Activated naive CD8-positive, alpha-beta T cell treated with anti-CD3 and anti-CD28 coated beads, Interleukin-2, amount 10 ng/mL, durations not matched to agents 7 days and 5 days (primary cell): ENCODE data around the gene NIN. TPM values are rescaled to one million over a fixed set of nuclear protein-coding genes. Genes with fewer than 3 reads are reported as not detected.

Source experiments
- ATAC-seq: fragments of 150-1000 bp; cut with Tn5 transposase; one replicate; pipeline ENCODE4 v1.10.0; 2021; ENCODE audit warnings: low read depth, moderate library complexity
- POLR2A ChIA-PET: fragments of 350-600 bp; sonication (Branson Sonifier 250); formaldehyde crosslinking; loops from one replicate; lab custom pipeline; 2021; ENCODE audit warnings: antibody characterized with exemption; lab: Charles Lee
- DNase-seq: peaks from one replicate; pipeline ENCODE4 v3.0.0; 2021
- H3K27ac Mint-ChIP-seq: one replicate; pipeline ENCODE4 v1.8.0; 2022; ENCODE audit warnings: mild to moderate bottlenecking, mixed read lengths
- H3K27me3 Mint-ChIP-seq: one replicate; pipeline ENCODE4 v1.8.0; 2022; ENCODE audit warnings: mild to moderate bottlenecking, moderate library complexity, mixed read lengths
- H3K36me3 Mint-ChIP-seq: one replicate; pipeline ENCODE4 v1.8.0; 2021; ENCODE audit warnings: mild to moderate bottlenecking, mixed read lengths
- H3K4me1 Mint-ChIP-seq: one replicate; pipeline ENCODE4 v1.8.0; 2021; ENCODE audit warnings: mixed read lengths
- H3K4me3 Mint-ChIP-seq: one replicate; pipeline ENCODE4 v1.8.0; 2022; ENCODE audit warnings: mild to moderate bottlenecking, moderate library complexity, mixed read lengths
- H3K9me3 Mint-ChIP-seq: one replicate; pipeline ENCODE4 v1.8.0; 2021; ENCODE audit warnings: mixed read lengths
- total RNA-seq, 2 experiments: library from RNA; stranded (reverse); gene quantifications; one replicate each; pipeline ENCODE4 v1.2.3, GENCODE V29; 2021

NIN gene
- total RNA-seq, 2 experiments from 2014 or later = 106 to 113 TPM

DNA sequence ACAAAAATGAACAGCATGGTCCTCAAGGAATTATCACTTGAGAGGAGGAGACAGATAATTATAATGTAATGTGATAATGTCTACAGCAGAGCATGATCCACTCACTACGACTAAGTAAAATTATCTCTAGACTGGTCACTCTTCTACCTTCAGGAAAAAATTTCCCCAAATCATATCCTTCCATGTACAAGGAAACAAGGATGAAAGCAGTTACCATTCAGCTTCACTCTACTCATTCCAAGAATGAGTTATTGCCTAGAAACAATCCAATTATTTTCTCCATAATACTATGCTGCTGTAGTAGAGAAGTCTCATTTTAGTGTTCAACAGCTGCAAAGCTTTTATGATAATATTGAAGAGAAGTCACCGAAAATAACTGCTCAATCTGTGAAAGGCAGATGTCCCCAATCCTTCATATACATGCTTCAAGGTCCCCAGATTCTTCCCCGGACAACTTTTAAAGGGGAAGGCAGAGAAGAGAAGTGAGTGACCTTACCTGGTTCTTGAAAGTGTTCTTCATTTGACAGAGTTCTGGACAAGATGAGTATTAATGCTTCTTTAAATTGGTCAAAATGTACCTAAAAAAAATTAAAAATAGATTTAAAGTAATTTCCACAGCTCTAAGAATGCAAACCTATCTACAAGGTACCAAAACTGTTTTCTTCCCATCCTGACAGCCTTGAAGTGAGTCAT lies 24.6 kb downstream of the NIN start:
- H3K4me3 Mint-ChIP-seq = no peak overlapping the region
- H3K27me3 Mint-ChIP-seq = no peaks in the 10 kb centered on the region
- H3K36me3 Mint-ChIP-seq = peaks cover 25% of the 10 kb centered on the region
- no peaks in the 10 kb centered on the region for H3K9me3 Mint-ChIP-seq
- peaks cover 8% of the 10 kb centered on the region for H3K4me1 Mint-ChIP-seq
- ATAC-seq (no peak), DNase-seq (no peak)
- no peak overlapping the region for H3K27ac Mint-ChIP-seq
- POLR2A ChIA-PET = no interaction called here

DNA sequence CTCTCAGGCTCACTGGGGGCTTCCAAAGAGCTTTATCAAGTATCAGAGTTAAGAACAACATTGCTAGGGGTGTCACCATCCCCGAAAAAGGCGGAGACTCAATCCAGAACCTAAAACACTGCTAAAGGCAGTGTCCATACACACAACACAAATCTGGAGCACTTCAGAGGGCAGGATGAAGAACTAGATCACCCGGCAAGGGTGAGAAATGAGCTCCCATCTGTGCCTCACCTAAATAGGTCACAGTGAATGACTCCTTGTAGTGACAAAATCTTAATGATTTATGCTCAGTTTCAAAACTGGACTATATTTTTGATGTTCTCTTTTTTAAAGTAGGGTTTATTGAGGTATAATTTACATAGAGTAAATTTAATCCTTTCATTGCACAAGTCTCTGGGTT lies 25.6 kb downstream of the NIN start:
- Mint-ChIP-seq H3K9me3 (no peaks in the 10 kb centered on the region), H3K27me3 (no peaks in the 10 kb centered on the region), H3K4me3 (no peak overlapping the region), H3K27ac (no peak overlapping the region), H3K4me1 (peaks cover 8% of the 10 kb centered on the region), H3K36me3 (peaks cover 25% of the 10 kb centered on the region)
- ATAC-seq (no peak), DNase-seq (no peak)
- POLR2A ChIA-PET = no interaction called here

DNA sequence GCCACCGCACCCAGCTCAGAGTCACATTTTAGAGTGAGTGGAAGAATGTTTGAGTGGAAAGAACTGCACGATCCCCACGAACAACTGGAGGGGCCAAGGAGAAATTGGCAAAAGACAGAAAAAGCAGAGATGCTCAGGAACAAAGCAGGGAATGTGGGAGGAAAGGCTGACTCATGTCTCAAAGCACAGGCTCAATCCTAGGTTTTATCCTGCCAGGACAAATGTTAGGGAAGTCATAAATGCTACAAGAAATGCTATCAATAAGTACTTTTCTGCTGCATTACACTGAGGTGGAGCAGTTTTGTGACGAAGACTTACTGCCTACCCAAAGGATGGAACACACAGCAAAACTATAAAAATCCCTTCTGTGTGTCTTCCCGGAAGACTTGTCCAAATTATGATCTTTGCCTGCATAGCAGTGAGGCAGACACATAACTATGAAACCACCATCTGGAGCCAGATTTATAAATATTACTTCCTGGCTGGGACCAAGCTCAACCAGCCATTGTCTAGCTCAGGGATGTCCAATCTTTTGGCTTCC lies 26.7 kb downstream of the NIN start:
- H3K9me3 Mint-ChIP-seq = no peaks in the 10 kb centered on the region
- peaks cover 19% of the 10 kb centered on the region for H3K36me3 Mint-ChIP-seq
- POLR2A ChIA-PET = no interaction called here
- no peak overlapping the region for H3K27ac Mint-ChIP-seq
- peaks cover 8% of the 10 kb centered on the region for H3K4me1 Mint-ChIP-seq
- ATAC-seq (no peak), DNase-seq (no peak)
- no peaks in the 10 kb centered on the region for H3K27me3 Mint-ChIP-seq
- H3K4me3 Mint-ChIP-seq = no peak overlapping the region

DNA sequence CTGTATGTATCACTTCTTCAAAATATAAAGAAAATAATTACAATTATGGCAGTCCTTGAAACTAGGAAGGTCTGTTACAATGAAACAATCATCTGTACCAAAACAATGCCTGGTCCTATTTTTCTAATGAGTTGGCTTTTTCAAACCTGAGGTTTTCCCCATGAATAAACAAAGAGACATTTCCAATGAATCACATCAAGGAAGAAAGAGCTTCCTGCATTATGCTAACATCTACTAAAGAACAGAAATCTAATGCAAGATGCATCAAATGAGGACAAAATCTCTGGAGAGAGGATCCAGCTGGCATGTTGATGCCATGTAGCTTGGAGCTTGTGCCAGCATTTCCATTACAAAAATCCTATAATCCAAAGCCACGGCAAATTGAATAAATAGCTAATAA lies 29.3 kb downstream of the NIN start:
- DNase-seq (no peak), ATAC-seq (no peak)
- H3K4me1 Mint-ChIP-seq = peaks cover 7% of the 10 kb centered on the region
- H3K9me3 Mint-ChIP-seq = no peaks in the 10 kb centered on the region
- POLR2A ChIA-PET = interaction anchor here (1.4 kb wide), 1 partner anchor 29 kb away, joined by 4 read pairs; the partner anchor contains the start of gene NIN
- no peak overlapping the region for H3K27ac Mint-ChIP-seq
- H3K36me3 Mint-ChIP-seq = peaks cover 23% of the 10 kb centered on the region
- no peak overlapping the region for H3K4me3 Mint-ChIP-seq
- no peaks in the 10 kb centered on the region for H3K27me3 Mint-ChIP-seq

DNA sequence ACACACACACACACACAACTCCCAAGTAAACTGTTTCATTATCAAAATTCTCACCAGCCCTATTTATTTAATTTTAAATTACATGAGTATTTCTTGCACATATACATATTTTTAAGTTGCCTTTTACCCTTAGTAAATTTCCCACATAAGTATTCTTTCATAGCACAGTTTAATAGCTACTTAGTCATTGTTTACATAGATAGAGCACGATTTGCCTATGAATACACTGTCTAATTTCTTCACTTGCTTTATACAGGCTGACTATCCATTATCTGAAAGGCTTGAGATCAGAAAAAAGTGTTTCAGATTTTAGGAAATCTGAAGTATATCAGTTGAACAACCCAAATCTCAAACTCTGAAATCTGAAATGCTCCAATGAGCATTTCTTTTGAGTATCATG lies 30.9 kb downstream of the NIN start:
- no peak overlapping the region for H3K4me3 Mint-ChIP-seq
- H3K27me3 Mint-ChIP-seq = no peaks in the 10 kb centered on the region
- H3K4me1 Mint-ChIP-seq = peaks cover 8% of the 10 kb centered on the region
- no peak overlapping the region for H3K27ac Mint-ChIP-seq
- H3K9me3 Mint-ChIP-seq = no peaks in the 10 kb centered on the region
- ATAC-seq = no peak
- peaks cover 22% of the 10 kb centered on the region for H3K36me3 Mint-ChIP-seq
- no peak for DNase-seq
- POLR2A ChIA-PET = no interaction called here

DNA sequence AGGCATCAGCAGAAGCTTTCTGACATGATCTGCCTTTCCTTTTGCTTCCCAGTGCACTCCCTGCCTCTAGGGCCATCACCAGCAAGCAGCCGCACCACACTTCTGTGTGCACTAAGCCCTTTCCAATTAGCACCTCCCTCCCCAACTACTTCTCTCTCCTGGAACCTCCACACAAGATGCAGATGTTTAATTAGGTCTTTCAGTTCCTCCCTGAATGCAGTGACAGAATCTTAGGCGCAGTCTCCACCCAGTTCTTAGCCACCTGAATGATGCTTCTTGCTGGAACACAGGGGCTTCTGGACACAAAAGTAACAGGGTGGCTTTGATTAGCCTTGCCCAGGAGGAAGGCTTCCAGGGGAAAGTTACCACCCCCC lies 32.9 kb downstream of the NIN start:
- H3K36me3 Mint-ChIP-seq = peaks cover 21% of the 10 kb centered on the region
- POLR2A ChIA-PET = no interaction called here
- no peaks in the 10 kb centered on the region for H3K27me3 Mint-ChIP-seq
- no peak overlapping the region for H3K4me3 Mint-ChIP-seq
- ATAC-seq (no peak), DNase-seq (no peak)
- H3K9me3 Mint-ChIP-seq = no peaks in the 10 kb centered on the region
- no peak overlapping the region for H3K27ac Mint-ChIP-seq
- H3K4me1 Mint-ChIP-seq = peaks cover 12% of the 10 kb centered on the region

DNA sequence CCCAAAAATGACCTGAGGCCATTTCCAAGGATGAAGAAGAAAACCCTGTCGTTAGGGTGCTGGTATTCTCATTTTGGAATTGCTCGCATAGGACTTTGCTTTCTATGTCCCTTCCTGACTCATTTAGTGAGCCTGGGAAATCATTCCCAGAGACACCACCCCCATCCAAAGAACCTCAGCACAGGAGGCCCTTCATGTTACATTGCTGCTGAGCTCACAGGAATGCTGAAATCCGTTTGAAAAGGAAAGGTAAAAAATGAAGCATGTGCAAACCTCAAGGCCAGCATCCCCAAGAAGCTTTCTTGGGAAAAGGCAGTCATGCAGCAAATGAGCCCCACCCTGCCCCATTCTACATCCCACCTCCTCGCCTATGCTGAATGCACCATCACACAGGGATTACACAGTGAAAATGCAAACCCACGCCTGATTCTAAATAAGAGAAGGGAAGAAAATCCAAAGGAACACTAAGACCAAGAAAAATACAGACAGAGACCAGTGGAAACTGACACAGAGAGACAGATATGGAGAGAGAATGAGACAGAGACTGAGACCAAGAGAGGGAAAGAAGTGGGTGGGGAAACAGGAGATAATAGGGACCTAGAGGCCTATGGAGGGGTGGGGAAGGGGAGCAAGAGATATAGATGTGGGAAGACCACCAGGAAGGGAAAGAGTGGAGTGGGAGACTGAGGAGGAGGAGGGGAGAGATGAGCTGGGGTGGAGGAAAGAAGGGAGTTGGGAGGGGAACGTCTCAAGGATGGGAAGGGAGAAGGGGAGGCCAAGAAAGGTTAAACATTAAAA lies 33.5 kb downstream of the NIN start:
- Mint-ChIP-seq H3K27ac (no peak overlapping the region), H3K27me3 (no peaks in the 10 kb centered on the region), H3K4me1 (peaks cover 18% of the 10 kb centered on the region), H3K36me3 (peaks cover 21% of the 10 kb centered on the region), H3K4me3 (no peak overlapping the region), H3K9me3 (no peaks in the 10 kb centered on the region)
- ATAC-seq (no peak), DNase-seq (no peak)
- POLR2A ChIA-PET = interaction anchor here (1.2 kb wide), 1 partner anchor 25 kb away, joined by 3 read pairs; no protein-coding TSS in a partner anchor

DNA sequence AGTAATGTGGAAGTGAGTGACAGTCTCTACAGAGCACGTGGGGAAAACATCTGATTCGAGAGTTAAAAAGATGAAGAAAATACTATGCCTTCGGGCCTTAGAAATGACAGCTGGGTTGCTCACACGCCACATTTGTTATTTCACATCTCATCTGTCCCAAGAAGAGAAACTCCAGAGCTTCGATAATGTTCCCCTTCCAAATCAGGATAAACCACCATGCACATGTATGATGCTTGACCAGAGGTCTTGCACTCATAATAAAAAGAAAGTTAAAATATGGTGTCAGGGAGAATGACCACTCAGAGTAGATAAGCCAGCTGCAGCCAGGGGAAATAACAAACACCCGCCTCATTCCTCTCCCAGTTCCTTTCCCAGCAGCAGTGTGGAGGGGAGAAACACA lies 34.6 kb downstream of the NIN start:
- Mint-ChIP-seq H3K27me3 (no peaks in the 10 kb centered on the region), H3K36me3 (peaks cover 27% of the 10 kb centered on the region), H3K4me1 (peaks cover 29% of the 10 kb centered on the region), H3K9me3 (no peaks in the 10 kb centered on the region), H3K27ac (no peak overlapping the region), H3K4me3 (no peak overlapping the region)
- DNase-seq = no peak
- no peak for ATAC-seq
- POLR2A ChIA-PET = interaction anchor here (1.2 kb wide), 1 partner anchor 26 kb away, joined by 3 read pairs; no protein-coding TSS in a partner anchor

DNA sequence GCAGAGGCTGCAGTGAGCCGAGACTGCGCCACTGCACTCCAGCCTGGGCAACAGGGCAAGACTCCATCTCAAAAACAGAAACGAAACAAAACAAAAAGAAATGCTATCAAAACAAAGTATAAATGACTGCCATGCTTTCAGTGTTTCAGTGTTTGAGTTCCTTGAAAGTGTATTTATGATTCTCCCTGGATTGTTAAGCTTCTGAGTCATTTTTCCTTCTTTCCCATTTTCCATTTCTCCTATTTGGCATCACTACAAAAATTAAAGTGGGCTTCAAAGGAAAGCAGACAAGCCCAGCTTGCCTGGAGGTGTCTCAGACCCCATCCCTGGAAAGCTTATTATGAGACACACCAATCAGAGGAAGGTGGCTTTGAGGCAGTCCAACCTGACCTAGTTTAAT lies 35.1 kb downstream of the NIN start:
- Mint-ChIP-seq H3K4me1 (peaks cover 32% of the 10 kb centered on the region), H3K27ac (peak overlapping the region; percentile 35), H3K9me3 (no peaks in the 10 kb centered on the region), H3K27me3 (no peaks in the 10 kb centered on the region), H3K36me3 (peaks cover 30% of the 10 kb centered on the region), H3K4me3 (no peak overlapping the region)
- no peak for DNase-seq
- POLR2A ChIA-PET = no interaction called here
- ATAC-seq = no peak

DNA sequence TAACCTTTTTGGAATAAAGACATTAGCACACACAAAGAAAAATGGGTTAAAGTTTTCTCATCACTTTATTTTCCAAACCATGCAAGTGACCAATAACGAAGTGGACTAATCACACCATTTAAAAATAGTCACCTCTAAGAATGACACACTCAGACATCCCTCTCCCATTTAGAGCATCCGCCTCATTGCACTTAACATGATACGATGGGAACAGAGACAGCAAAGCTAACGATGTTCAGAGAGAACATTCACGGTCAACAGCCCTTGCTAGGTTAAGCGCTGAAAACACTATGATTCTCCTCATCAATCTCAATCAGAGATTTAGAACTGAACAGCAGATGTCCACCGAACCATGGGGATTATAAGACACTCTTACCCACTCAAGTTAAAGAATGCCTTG lies 35.8 kb downstream of the NIN start:
- H3K27me3 Mint-ChIP-seq = no peaks in the 10 kb centered on the region
- peaks cover 39% of the 10 kb centered on the region for H3K4me1 Mint-ChIP-seq
- peaks cover 37% of the 10 kb centered on the region for H3K36me3 Mint-ChIP-seq
- H3K4me3 Mint-ChIP-seq = no peak overlapping the region
- H3K9me3 Mint-ChIP-seq = no peaks in the 10 kb centered on the region
- POLR2A ChIA-PET = no interaction called here
- DNase-seq (no peak), ATAC-seq (no peak)
- H3K27ac Mint-ChIP-seq = no peak overlapping the region

DNA sequence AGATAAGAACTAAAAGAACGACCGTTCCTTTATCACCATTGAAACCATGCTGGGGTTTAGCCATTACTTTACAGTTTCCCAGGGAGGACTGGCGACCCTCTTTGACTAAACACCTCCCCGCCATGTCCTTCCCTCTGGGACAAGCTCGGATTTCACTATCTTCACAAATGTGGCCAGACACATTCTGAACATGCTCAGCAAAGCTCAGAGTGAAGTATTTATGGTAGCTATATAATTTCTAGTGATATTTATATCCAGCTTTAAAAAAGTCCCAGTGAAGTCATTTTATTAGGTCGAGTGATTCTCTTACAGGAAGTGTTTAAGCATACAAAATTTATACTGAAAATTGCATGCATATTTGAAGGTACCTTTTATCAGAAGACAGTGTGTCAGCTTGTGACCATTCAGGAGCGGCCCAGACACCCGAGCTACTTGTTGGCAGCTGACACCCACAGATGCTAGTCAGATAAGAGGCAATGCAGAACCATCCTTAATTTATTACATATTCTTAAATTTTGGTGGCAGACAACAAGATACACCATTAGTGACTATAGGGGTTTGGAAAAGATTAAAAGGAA lies 36.8 kb downstream of the NIN start:
- peaks cover 43% of the 10 kb centered on the region for H3K36me3 Mint-ChIP-seq

DNA sequence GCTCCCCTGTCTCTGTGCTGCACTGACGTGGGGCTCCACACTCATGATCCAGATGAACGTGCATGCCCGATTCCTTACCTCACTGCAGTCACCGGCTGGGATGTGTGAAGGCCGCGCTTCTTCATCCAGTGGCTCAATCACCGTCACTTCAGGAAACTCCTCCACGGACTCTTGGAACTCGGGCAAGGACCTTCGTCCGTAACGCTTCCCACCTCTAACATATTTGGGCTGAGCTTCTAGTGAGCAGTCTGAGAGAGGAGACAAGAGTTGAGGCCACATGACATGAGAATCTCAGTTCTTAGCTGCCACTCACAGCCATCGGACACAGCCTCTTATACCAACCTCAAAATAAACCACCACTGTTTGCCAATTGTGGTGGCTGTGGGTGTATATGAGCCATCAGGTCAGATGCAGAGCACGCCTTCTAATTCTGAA lies 38.3 kb downstream of the NIN start:
- Mint-ChIP-seq H3K9me3 (no peaks in the 10 kb centered on the region), H3K4me1 (peaks cover 45% of the 10 kb centered on the region), H3K36me3 (peaks cover 53% of the 10 kb centered on the region), H3K27ac (peak overlapping the region; percentile 85), H3K27me3 (no peaks in the 10 kb centered on the region), H3K4me3 (peak overlapping the region; percentile 65)
- POLR2A ChIA-PET = interaction anchor here (0.6 to 2.2 kb wide), 7 partner anchors 16 to 414 kb away, joined by 3 to 14 read pairs (median 4); partner anchors contain the start of gene NIN
- DNase-seq = no peak
- no peak for ATAC-seq

More for the DNA sequence above, 36.8 kb downstream of the NIN start:
- H3K4me1 Mint-ChIP-seq = peaks cover 42% of the 10 kb centered on the region
- DNase-seq = no peak
- no peaks in the 10 kb centered on the region for H3K27me3 Mint-ChIP-seq
- H3K27ac Mint-ChIP-seq = no peak overlapping the region
- no peak for ATAC-seq
- no peaks in the 10 kb centered on the region for H3K9me3 Mint-ChIP-seq
- no peak overlapping the region for H3K4me3 Mint-ChIP-seq
- POLR2A ChIA-PET = interaction anchor here (0.5 to 2.1 kb wide), 4 partner anchors 9 to 53 kb away, joined by 3 to 14 read pairs (median 4); partner anchors contain the start of gene NIN

DNA sequence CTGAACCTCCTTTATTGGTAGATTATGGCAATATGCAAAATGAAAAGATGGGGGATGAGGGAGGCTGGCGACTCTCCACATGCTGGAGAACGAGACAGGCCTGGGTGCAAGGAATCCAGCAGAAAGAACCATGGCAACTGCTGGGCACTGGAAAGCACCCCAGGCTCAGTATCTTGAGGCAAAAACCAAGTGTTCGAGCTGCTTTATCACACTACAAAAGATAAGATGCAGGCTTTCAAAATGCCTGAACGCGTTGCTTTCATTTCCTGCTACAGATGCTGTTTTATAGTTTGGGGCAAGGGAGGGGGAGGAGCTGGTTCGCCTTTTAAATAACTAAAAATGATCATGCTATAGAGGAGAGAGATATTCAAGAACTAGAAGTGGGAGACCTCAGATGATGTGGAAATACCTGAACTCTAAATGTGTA lies 38.9 kb downstream of the NIN start:
- peaks cover 55% of the 10 kb centered on the region for H3K36me3 Mint-ChIP-seq
- peak overlapping the region; percentile 65 for H3K4me3 Mint-ChIP-seq
- DNase-seq = peak; percentile 38

More for the DNA sequence above, 38.9 kb downstream of the NIN start:
- Mint-ChIP-seq H3K27me3 (no peaks in the 10 kb centered on the region), H3K4me1 (peaks cover 50% of the 10 kb centered on the region), H3K27ac (peak overlapping the region; percentile 85), H3K9me3 (no peaks in the 10 kb centered on the region)
- ATAC-seq = peak; percentile 62
- POLR2A ChIA-PET = interaction anchor here (0.8 to 2.2 kb wide), 5 partner anchors 16 to 67 kb away, joined by 3 to 14 read pairs (median 5); partner anchors contain the start of gene NIN
